ENCODE results near the gene AXDND1.
"Not testable (repeated sequence)": the region's sequence is repeated elsewhere in the genome, so short reads cannot be mapped to it uniquely, and the experiment has no call there.

Gene AXDND1

DNA sequence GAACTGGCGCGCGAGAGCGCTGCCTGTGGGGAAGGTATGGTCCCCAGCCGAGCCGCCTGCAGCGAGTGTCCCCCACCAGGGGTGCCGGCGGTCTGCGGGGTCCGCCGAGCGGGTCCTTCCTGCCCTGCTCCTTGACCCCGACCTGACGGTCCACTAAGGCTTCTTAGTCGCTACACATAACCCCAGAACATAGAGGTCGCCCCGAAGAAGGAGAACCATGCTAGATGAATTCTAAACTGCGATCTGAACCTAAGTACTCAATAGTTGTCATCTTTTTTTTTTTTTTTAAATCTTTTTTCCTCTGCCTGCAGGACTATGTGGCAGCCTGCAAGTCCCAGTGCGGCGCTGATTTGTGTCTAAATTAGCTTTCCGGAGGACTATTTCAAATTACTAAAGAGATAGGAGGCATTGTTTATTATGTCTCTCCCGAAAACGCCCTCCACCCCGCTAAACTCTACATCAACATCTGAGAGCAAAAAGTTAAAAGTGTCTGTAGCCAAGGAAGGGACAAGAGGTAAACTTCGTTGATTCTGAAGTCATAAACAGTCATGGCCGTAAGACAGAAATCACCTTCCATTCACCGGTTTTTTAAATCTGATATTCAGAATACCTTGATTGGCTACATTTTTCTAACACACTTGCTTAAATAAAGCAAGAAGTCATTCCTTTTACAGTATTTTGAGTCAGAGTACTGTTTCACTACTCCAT lies 476 bp downstream of the AXDND1 start:
- no peak for DNase-seq (ENCODE audit: low read depth in 3 of 3)

DNA sequence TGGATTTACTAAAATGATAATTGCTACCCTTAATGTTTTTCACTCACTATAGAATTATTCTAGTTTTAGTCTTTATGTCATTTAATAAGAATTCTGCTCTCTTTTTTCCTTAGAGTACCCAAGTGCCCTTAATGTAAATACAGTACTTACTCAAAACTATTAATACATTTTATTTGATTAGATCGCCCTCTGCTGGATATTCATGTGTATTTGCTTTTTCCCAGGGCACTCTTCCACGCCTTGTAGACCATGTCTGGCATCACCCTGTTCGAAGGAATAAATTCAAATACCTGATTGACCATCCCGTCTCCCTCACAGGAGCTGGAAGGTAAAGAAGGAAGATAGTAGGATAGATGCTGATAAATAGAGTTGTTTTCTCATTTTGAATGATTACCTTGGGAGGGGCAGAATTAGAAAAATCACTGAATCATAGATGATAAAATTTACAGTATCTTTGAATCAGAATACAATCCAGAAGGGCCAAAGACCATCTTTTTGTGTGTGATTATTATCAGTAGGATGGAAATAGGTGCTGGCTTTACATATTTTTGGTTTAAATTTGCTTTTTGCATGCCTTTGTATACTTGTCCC lies 4.1 kb downstream of the AXDND1 start:
- DNase-seq (ENCODE audit: low read depth in 3 of 3), result no peak

DNA sequence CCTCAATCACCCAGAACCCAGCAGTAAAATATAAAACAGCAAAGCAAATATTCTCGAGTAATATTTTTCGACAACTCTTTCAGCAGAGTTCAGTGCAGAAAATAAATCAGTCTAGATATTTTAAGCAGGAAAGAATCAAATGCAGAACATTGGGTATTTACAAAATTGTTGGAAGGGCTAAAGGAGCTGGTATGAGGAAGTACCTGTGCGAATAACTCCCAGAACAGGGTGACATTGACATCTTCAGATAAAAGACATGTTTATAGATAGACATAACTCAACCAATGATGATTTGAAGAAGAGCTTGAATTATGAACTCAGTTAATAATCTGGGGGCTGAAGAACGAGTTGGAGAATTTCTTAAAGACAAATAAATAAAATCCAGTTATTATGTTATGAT lies 6.4 kb downstream of the AXDND1 start:
- DNase-seq (ENCODE audit: low read depth in 3 of 3), result no peak

DNA sequence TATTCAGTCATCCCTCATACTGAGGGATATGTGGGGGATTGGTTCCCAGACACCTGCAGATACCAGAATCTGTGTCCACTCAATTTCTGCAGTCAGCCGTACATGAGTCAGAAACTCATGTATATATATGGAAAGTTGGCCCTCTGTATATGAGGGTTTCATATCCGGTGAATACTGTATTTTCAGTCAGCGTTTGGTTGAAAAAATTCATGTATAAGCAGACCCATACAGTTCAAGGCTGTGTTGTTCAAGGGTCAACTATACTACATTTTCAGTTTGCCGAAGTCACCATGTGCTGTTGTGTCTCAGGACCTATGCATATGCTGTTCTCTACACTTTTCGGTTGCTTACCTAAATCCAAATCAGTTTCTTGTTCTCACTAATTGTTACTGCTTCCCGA lies 10.5 kb downstream of the AXDND1 start:
- no peak for DNase-seq (ENCODE audit: low read depth in 3 of 3)

DNA sequence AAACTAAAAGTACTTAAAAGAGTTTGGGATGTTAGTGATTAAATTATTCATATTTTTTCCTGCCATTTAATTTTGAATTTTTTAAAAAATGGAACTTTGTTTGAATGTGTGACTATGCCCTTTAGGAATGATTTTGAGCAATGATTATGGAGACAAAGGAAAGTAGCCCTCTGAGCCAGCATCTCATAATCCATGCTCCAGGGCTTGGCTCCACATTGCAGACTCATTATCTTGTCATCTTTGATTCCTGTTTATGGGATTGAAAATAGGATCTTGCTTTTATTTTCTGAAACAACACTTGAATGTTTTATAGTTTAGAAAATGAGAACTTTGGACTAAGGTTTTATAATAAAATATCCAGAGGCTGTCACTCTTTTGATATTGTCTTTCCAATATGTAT lies 14.5 kb downstream of the AXDND1 start:
- DNase-seq (ENCODE audit: low read depth in 3 of 3), result no peak

DNA sequence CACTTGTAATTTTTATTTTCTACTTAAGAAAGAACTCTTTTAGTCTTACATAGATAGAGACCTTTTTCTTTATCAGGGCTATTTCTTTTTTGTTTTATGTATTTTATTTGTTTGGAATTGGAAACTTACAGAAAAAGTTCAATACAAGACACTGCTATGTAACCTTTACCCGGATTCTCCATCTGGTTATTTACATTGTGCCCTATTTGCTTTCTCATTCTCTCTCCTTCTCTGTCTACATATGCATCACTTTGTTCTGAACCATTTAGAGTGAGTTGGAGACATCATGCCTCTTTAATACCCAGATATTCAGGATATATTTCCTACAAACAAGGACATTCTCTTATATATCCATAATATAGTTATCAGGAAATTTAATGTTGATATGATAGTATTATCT lies 18.3 kb downstream of the AXDND1 start:
- no peak for DNase-seq (ENCODE audit: low read depth in 3 of 3)

DNA sequence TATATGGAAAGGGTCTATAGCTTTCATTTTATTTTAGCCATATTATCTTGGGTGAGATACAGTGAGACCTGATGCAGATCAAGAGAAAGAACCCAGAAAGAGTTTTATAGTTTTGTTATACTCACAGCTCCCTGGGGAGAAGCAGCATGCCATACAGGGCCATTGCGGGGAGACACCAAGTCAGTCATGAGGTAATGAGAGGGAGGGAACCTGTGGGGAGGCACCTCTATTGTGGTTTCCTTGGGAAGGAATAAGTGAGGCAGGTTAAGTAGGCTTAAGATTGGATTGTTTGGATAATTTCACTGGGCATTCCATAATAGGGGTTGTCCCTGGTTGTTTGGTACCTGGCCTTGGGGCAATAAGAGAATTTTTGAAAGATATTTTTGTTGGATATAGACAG lies 19.7 kb downstream of the AXDND1 start:
- no peak for DNase-seq (ENCODE audit: low read depth in 3 of 3)

DNA sequence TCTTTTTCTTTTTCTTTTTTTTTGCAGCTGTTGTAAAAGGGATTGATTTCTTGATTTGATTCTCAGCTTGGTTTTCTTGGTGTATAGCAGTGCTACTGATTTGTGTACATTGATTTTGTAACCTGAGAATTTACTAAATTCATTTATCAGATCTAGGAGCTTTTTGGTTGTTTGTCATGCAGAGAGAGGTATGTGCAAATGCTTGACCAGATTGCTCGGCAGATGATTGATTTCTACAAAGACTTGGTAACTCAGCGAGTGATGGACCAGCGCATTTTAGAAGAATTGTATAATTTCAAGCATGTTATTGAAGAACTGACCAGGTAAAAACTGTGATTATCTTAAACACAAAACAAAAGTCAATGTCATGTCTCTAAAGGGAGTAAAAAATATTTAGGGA lies 27.9 kb downstream of the AXDND1 start:
- no peak for DNase-seq (ENCODE audit: low read depth in 3 of 3)

DNA sequence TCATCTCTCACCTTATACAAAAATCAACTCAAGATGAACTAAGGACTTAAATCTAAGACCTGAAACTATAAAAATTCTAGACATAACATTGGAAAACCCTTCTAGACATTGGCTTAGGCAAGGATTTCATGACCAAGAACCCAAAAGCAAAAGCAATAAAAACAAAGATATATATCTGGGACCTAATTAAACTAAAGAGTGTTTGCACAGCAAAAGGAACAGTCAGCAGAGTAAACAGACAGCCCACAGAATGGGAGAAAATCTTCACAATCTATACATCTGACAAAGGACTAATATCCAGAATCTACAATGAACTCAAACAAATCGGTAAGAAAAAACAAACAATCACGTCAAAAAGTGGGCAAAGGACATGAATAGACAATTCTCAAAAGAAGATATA lies 33.6 kb downstream of the AXDND1 start:
- not testable (repeated sequence) for DNase-seq (ENCODE audit: low read depth in 3 of 3)

DNA sequence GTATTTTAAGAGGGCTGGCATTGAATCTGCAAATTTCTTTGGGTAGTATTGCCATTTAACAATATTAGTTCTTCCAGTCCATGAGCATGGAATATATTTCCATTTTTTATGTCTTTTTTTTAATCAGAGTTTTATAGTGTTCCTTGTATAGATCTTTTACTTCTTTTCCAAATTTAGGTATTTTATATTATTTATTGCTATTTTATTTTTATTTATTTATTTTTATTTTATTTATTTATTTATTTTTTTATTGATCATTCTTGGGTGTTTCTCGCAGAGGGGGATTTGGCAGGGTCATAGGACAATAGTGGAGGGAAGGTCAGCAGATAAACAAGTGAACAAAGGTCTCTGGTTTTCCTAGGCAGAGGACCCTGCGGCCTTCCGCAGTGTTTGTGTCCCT lies 52.0 kb downstream of the AXDND1 start:
- DNase-seq (ENCODE audit: low read depth in 3 of 3), result not testable (repeated sequence)

DNA sequence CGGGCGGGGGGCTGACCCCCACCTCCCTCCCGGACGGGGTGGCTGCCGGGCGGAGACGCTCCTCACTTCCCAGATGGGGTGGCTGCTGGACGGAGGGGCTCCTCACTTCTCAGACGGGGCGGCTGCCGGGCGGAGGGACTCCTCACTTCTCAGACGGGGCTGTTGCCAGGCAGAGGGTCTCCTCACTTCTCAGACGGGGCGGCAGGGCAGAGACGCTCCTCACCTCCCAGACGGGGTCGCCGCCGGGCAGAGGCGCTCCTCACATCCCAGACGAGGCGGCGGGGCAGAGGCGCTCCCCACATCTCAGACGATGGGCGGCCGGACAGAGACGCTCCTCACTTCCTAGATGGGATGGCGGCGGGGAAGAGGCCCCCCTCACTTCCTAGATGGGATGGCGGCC lies 52.9 kb downstream of the AXDND1 start:
- DNase-seq (ENCODE audit: low read depth in 3 of 3), result not testable (repeated sequence)

DNA sequence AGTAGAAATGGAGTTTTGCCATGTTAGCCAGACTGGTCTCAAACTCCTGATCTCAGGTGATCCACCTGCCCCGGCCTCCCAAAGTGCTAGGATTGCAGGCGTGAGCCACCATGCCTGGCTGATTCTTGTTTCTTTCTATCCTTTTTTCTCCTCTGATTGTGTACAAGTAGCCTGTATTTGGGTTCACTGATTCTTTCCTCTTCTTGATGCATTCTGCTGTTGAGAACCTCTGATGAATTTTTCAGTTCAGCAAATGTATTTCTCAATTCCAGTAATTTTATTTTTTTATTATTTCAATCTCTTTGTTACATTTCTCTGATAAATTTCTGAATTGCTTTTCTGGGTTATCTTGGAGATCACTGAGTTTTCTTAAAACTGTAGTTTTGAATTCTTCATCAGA lies 58.8 kb downstream of the AXDND1 start:
- no peak for DNase-seq (ENCODE audit: low read depth in 3 of 3)

DNA sequence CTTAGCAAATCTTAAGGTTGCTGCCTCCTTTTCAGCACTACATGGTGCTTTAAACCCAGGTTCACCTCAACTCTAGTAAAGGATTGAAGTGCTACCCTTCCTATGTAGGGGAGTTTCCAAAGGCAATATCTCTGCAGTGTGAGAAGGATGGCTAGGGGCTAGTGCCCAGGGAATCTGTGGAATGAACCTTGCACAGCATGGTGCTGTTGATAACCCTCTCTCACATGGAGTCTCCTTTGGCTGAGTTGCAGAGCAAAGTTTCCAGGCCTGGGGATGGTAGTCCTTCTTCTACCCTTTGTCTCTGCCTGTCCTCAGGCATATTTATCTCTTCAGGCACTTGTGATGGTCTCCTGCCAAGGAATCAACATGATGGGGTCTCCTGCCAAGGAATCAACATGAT lies 59.4 kb downstream of the AXDND1 start:
- DNase-seq (ENCODE audit: low read depth in 3 of 3), result no peak

DNA sequence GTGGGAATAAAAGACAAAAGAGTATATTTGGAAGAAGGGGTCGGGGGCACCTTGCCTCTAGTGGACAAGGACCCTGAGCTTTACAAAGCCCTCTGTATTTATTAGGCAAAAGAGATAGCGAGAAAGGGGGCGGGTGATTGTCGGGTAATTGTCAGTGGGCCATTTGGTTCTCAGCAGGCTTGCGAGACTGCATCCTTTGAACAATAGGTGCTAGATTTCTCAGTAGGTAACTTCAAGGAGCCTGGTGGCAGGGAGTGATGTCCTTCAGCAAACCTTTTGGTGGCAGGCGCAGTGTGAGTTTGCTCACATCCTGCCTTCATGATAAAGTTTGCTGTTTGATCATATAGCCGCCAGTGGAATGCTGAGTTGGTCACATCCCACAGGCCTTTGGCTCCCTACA lies 71.4 kb downstream of the AXDND1 start:
- no peak for DNase-seq (ENCODE audit: low read depth in 3 of 3)

DNA sequence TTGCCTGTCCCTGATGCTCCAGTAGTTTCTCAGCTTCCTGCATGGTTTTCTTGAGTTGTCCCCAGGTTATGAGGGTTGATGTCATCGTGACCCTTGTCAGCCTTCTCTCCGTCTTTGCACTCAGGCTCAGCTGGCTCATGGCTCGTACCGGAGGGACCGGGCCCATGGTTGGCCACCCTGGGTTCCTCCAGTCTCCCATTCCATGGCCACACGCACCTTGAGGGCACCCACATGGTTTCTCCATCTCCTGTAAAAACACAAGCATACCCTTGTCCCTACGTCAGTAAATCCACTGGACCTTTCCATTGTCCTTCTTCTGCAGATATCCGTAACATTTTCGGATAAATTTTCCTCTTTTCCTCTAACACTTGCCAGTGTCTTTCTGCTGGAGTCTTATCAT lies 73.9 kb downstream of the AXDND1 start:
- not testable (repeated sequence) for DNase-seq (ENCODE audit: low read depth in 3 of 3)

DNA sequence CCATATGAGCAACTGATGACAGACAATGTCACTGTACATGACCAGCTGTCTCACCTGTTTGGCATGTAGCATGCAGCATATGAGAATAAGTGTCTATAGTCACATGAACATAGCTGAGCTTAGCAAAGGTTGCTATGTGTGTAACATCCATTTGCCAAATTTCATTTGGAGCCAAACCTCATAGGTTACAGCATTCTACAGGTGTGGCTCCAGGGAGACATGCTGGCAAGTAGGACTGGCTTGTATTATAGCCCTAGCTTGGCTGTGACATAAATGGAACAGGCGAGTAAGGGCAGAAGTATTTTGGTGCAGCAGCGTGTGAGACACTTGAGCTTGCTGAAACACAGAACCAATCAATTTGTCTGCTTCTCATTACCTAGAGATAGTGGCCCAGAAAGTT lies 74.5 kb downstream of the AXDND1 start:
- not testable (repeated sequence) for DNase-seq (ENCODE audit: low read depth in 3 of 3)

DNA sequence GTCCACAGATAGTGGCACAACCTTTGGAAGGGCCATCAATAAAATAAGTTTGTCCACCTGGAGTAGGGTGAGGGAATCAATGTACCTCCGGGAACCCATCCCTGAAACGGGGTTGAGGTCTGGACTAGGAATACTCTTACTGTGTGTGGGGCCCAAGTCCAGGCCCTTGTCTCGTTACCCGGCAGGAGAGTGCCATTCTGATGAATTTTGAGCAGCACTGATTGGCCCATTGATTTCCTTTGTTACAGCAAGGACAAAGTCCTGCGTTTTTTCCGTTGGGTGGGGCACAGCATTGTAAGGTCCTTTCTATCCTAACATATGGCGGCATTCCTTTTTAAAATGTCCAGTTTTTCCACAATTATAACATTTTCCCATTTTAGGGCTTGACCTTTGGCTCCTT lies 75.2 kb downstream of the AXDND1 start:
- DNase-seq (ENCODE audit: low read depth in 3 of 3), result no peak

DNA sequence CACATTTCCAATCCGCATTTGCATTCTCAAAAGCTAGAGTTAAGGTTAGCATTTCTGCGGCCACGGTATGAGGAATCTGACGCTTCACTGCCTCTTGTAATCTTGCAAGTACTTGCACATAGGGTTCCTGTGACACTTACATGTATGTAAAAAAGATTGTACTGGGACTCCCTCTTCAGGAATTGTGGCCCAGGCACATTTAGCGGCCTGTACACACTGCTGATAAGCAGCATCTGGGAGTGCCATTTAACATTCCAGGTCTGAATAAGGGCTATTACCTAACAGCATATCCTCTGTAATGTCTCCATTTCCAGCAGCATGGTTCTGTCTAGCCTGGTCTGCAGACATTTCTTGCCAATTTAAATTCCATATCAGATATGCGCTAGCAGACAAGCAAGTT lies 75.7 kb downstream of the AXDND1 start:
- no peak for DNase-seq (ENCODE audit: low read depth in 3 of 3)

DNA sequence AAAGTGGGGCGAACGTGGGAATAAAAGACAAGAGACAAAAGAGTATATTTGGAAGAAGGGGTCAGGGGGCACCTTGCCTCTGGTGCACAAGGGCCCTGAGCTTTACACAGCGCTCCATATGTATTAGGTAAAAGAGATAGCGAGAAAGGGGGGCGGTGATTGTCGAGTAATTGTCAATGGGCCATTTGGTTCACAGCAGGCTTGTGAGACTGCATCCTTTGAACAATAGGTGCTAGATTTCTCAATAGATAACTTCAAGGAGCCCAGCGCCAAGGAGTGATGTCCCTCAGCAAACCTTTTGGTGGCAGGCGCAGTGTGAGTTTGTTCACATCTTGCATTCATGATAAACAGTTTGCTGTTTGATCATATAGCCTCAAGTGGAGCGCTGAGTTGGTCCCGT lies 77.1 kb downstream of the AXDND1 start:
- DNase-seq (ENCODE audit: low read depth in 3 of 3), result not testable (repeated sequence)

DNA sequence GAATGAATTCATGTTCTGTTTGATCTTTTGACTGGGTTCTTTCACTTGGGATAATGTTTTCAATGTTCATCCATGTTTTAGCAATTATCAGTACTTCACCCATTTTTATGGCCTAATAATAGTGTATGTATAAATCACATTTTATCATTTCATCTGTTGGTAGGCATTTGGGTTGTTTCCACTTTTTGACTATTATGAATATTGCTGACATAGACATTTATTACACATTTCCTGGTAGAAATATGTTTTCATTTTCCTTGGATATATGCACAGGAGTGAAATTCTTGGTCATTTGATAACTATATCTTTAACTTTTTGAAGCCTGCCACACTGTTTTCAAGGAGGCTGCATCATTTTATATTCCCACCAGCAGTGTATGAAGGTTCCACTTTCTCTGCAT lies 79.8 kb downstream of the AXDND1 start:
- no peak for DNase-seq (ENCODE audit: low read depth in 3 of 3)

DNA sequence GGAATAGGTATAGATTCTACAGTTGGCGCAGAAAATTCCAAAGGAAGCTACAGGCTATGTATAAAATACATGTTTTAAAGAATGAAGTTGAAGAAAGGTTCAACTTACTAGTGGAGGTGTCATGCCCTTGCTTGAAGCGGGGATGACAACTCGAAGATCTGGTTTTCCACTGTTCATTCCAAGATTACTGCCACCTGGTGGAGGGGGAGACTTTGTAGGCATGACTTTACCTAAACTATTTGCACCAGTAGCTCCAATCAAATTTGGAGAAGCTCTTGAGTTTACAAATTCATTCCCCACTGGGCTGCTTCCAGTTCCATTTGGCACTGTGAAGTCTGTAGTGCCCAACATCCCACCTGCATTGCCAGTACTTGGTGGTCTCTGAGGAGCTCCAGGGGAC lies 81.7 kb downstream of the AXDND1 start:
- DNase-seq (ENCODE audit: low read depth in 3 of 3), result no peak

DNA sequence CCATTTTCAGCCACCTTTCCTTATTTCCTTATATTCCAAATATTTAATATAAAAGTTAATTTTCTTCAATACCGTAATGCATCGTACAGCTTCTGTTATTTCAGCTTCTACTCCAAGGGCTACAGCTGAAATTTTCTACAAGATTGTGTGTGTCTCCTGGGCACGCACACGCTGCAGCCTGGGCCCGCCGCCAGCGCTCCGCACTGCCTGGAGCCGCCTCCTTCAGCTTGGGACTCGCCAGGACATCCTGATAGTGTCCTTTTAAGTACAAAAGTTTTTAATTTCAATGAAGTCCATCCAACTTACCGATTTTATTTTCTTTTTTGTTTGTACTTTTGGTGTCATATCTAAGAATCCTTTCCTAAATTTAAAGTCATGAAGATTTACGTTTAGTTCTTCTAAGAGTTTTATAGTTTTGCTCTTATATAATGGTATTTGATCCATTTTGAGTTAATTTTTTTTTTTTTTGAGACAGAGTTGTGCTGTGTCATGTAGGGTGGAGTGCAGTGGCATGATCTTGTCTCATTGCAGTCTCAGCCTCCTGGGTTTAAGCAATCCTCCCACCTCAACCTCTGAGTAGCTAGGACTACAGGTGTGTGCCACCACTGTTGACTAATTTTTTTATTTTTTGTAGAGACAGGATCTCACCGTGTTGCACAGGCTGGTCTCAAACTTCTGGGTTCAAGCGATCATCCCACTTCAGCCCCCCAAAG lies 82.8 kb downstream of the AXDND1 start:
- DNase-seq (ENCODE audit: low read depth in 3 of 3), result no peak

DNA sequence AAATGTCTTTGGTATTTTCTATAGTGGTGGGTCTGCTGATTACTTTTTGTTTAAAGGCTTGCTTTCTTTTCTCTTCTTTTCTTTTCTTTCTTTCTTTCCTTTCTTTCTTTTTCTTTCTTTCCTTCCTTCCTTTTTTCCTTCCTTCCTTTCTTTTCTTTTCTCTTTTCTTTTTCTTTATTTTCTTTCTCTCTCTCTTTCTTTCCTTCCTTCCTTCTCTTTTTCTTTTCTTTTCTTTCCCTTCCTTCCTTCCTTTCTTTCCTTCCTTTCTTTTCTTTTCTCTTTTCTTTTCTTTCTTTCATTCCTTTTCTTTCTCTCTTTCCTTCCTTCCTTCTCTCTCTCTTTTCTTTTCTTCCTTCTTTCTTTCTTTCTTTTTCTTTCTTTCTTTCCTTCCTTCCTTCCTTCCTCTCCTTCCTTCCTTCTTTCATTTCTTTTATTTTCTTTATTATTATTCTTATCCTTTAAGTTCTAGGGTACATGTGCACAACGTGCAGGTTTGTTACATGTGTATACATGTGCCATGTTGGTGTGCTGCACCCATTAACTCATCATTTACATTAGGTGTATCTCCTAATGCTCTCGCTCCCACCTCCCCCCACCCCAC lies 93.9 kb downstream of the AXDND1 start:
- DNase-seq (ENCODE audit: low read depth in 3 of 3), result not testable (repeated sequence)
